OCI-LY7 (cell line): Measurements from ENCODE around the gene SLC13A3.

Source experiments
- CTCF ChIP-seq: fragments of 200-600 bp; sonication (generic); conservative IDR thresholded peaks from 2 replicates; pipeline ENCODE4 v1.5.1; 2014; ENCODE audit warnings: mild to moderate bottlenecking, antibody characterized with exemption, low read length, moderate library complexity, mixed read lengths
- EZH2phosphoT487 ChIP-seq: fragments of 200-600 bp; sonication (generic); IDR thresholded peaks from 2 replicates; pipeline ENCODE4 v1.6.1; 2018; ENCODE audit warnings: low read depth, borderline replicate concordance, mild to moderate bottlenecking, mixed run types, antibody characterized with exemption, low read length, moderate library complexity, mixed read lengths

GRCh38 chr20:46682063-46682821 is 31.0 kb upstream of the SLC13A3 start:
- TF ChIP-seq CTCF (no peak), EZH2phosphoT487 (no peak)
